WTC11 (cell line): Measurements from ENCODE around the gene LIPT1.

Experiments used
- ATF1 ChIP-seq: sonication (generic); formaldehyde crosslinking; IDR thresholded peaks from 2 replicates; pipeline ENCODE4 v1.8.1; 2023; ENCODE audit warnings: mild to moderate bottlenecking, moderate library complexity, missing genetic modification reagents
- ELF4 ChIP-seq: sonication (generic); formaldehyde crosslinking; IDR thresholded peaks from 2 replicates; pipeline ENCODE4 v1.8.1; 2022; ENCODE audit warnings: low read depth, mild to moderate bottlenecking, moderate library complexity, missing genetic modification reagents
- ESRRA ChIP-seq: sonication (generic); formaldehyde crosslinking; IDR thresholded peaks from 2 replicates; pipeline ENCODE4 v1.8.1; 2022; ENCODE audit warnings: mild to moderate bottlenecking, missing genetic modification reagents, borderline replicate concordance
- SMAD4 ChIP-seq: sonication (generic); formaldehyde crosslinking; IDR thresholded peaks from 2 replicates; pipeline ENCODE4 v1.8.0; 2022; ENCODE audit warnings: mild to moderate bottlenecking, missing genetic modification reagents
- TEAD1 ChIP-seq: sonication (generic); formaldehyde crosslinking; IDR thresholded peaks from 2 replicates; pipeline ENCODE4 v1.8.0; 2022; ENCODE audit warnings: mild to moderate bottlenecking, missing genetic modification reagents
- TP53 ChIP-seq: sonication (generic); formaldehyde crosslinking; IDR thresholded peaks from 2 replicates; pipeline ENCODE4 v1.8.1; 2023; ENCODE audit warnings: mild to moderate bottlenecking, missing genetic modification reagents
- ZNF416 ChIP-seq: fragments of 250-450 bp; sonication (Bioruptor Pico); IDR thresholded peaks from 2 replicates; pipeline ENCODE4 v1.9.0; 2021; ENCODE audit warnings: mild to moderate bottlenecking, inconsistent platforms
- TF ChIP-seq, protein P1 (sequence below): fragments of 200-600 bp; IDR thresholded peaks from 2 replicates; pipeline ENCODE4 v1.8.0; 2022; ENCODE audit warnings: antibody characterized with exemption

DNA sequence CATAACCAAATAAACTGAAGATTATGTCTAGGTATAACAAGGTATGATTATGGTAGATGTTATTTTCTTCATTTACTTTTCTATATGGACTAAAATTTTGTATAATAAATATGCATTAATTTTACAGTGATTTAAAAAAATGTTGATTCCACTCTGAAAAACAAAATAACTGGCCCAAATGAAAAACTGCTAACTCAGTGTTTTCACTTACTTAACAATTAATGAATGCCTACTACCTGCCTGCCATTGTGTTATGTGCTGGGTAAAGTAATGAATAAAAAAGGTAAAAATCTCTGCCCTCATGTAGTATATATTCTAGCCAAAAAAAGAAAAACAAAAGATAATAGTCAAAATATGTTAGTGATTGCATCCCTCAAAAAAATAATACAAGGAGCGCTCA, 42.8 kb upstream of the LIPT1 start:
- TF ChIP-seq ESRRA (CRISPR knock-in tag) (no peak), ELF4 (CRISPR knock-in tag) (no peak), SMAD4 (no peak), TEAD1 (no peak), ATF1 (CRISPR knock-in tag) (no peak), TP53 (CRISPR knock-in tag) (no peak), ZNF416 (no peak)
- TF ChIP-seq, protein P1, sequence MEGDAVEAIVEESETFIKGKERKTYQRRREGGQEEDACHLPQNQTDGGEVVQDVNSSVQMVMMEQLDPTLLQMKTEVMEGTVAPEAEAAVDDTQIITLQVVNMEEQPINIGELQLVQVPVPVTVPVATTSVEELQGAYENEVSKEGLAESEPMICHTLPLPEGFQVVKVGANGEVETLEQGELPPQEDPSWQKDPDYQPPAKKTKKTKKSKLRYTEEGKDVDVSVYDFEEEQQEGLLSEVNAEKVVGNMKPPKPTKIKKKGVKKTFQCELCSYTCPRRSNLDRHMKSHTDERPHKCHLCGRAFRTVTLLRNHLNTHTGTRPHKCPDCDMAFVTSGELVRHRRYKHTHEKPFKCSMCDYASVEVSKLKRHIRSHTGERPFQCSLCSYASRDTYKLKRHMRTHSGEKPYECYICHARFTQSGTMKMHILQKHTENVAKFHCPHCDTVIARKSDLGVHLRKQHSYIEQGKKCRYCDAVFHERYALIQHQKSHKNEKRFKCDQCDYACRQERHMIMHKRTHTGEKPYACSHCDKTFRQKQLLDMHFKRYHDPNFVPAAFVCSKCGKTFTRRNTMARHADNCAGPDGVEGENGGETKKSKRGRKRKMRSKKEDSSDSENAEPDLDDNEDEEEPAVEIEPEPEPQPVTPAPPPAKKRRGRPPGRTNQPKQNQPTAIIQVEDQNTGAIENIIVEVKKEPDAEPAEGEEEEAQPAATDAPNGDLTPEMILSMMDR, result no peak
